ENCODE data around the gene TERF2IP. TPM values are rescaled to one million over a fixed set of nuclear protein-coding genes. Genes with fewer than 3 reads are reported as not detected.
A peak's percentile ranks its signal among the peaks of the same experiment; 100 is the strongest.

TERF2IP gene
- total and polyA plus RNA-seq, 2 of the 13 experiments (the other 11 are each of a cell fraction or from before 2014, with no cell fraction given): 26.4 to 50.2 TPM

- TF ChIP-seq ZBTB2 (CRISPR knock-in tag; IDR thresholded peaks at IDR 0.05; ENCODE audit: low read depth) (no peak), ZNF780A (CRISPR knock-in tag; IDR thresholded peaks at IDR 0.05) (0 out of 2 replicates have a peak, but pooled peaks have one; percentile 84), ZFP82 (CRISPR knock-in tag; IDR thresholded peaks at IDR 0.05; ENCODE audit: borderline replicate concordance) (peak; percentile 78; the same call in 1 of the 2 replicates), KAT2B (IDR thresholded peaks at IDR 0.05; ENCODE audit: borderline replicate concordance, low read depth, low read length) (no peak), CBFB (CRISPR knock-in tag; IDR thresholded peaks at IDR 0.05) (peak; percentile 49; the same call in 1 of the 2 replicates), MZF1 (CRISPR knock-in tag; IDR thresholded peaks at IDR 0.05; ENCODE audit: borderline replicate concordance) (no peak), MAZ (IDR thresholded peaks at IDR 0.05; ENCODE audit: borderline replicate concordance, low read depth, low read length) (peak; percentile 25; the same call in 1 of the 2 replicates), MAZ (CRISPR knock-in tag; IDR thresholded peaks at IDR 0.05; ENCODE audit: low read depth) (0 out of 2 replicates have a peak, but pooled peaks have one; percentile 14), HOXA3 (CRISPR knock-in tag; IDR thresholded peaks at IDR 0.05) (peak; percentile 57; the same call in 1 of the 2 replicates), ZBTB10 (CRISPR knock-in tag; IDR thresholded peaks at IDR 0.05; ENCODE audit: borderline replicate concordance) (no peak), DMTF1 (CRISPR knock-in tag; IDR thresholded peaks at IDR 0.05) (peak; percentile 96; the same call in 1 of the 2 replicates), RORA (CRISPR knock-in tag; IDR thresholded peaks at IDR 0.05) (no peak), ZNF589 (CRISPR knock-in tag; conservative IDR thresholded peaks at IDR 0.05) (0 out of 2 replicates have a peak, but pooled peaks have one; percentile 8), ZNF737 (CRISPR knock-in tag; IDR thresholded peaks at IDR 0.05; ENCODE audit: borderline replicate concordance) (no peak), SNAI1 (CRISPR knock-in tag; IDR thresholded peaks at IDR 0.05; ENCODE audit: borderline replicate concordance) (peak; percentile 25; the same call in 1 of the 2 replicates), AHR (CRISPR knock-in tag; IDR thresholded peaks at IDR 0.05) (no peak), ZFP62 (CRISPR knock-in tag; IDR thresholded peaks at IDR 0.05) (no peak), ZNF557 (CRISPR knock-in tag; IDR thresholded peaks at IDR 0.05) (0 out of 2 replicates have a peak, but pooled peaks have one; percentile 16), ZNF782 (CRISPR knock-in tag; IDR thresholded peaks at IDR 0.05; ENCODE audit: borderline replicate concordance) (no peak), CEBPG (CRISPR knock-in tag; IDR thresholded peaks at IDR 0.05) (0 out of 2 replicates have a peak, but pooled peaks have one; percentile 12)
Observed at GRCh38 chr16:75648265-75649076, 898 bp downstream of the TERF2IP start (continued).

Data from HepG2 (cell line).